BLaER1 (cell line): ENCODE measurements around the gene SLC35A5.
A peak's percentile ranks its signal among the peaks of the same experiment; 100 is the strongest.

ENCODE experiments used
- H3K27ac ChIP-seq: shearing (Covaris generic); formaldehyde crosslinking; 2 replicates; pipeline ENCODE4 v1.8.1; 2022
- H3K27me3 ChIP-seq: shearing (Covaris generic); formaldehyde crosslinking; 2 replicates; pipeline ENCODE4 v1.8.1; 2022
- H3K36me3 ChIP-seq: shearing (Covaris generic); formaldehyde crosslinking; 2 replicates; pipeline ENCODE4 v1.8.1; 2022
- H3K4me1 ChIP-seq: shearing (Covaris generic); formaldehyde crosslinking; 2 replicates; pipeline ENCODE4 v1.8.1; 2022
- H3K4me2 ChIP-seq: shearing (Covaris generic); formaldehyde crosslinking; 2 replicates; pipeline ENCODE4 v1.8.1; 2022
- H3K4me3 ChIP-seq: shearing (Covaris generic); formaldehyde crosslinking; 2 replicates; pipeline ENCODE4 v1.8.1; 2022
- H3K9ac ChIP-seq: shearing (Covaris generic); formaldehyde crosslinking; 2 replicates; pipeline ENCODE4 v1.8.1; 2022
- H3K9me3 ChIP-seq: shearing (Covaris generic); formaldehyde crosslinking; 2 replicates; pipeline ENCODE4 v1.8.1; 2022
- H4K20me1 ChIP-seq: shearing (Covaris generic); formaldehyde crosslinking; 2 replicates; pipeline ENCODE4 v1.8.1; 2022
- Cebpa-rat ChIP-seq: shearing (Covaris generic); IDR thresholded peaks from 2 replicates; pipeline ENCODE4 v1.8.1; 2022

Gene SLC35A5

GRCh38 chr3:112569265-112569664 lies 7.4 kb downstream of the SLC35A5 start:
- H3K27ac ChIP-seq, result no peak overlapping the region
- no peak overlapping the region for H3K9ac ChIP-seq
- no peak overlapping the region for H3K4me3 ChIP-seq
- no peaks in the 10 kb centered on the region for H3K9me3 ChIP-seq
- H3K4me1 ChIP-seq, result no peaks in the 10 kb centered on the region
- TF ChIP-seq Cebpa-rat, result no peak
- peaks cover 64% of the 10 kb centered on the region for H3K36me3 ChIP-seq
- H3K27me3 ChIP-seq, result no peaks in the 10 kb centered on the region
- H3K4me2 ChIP-seq, result no peak overlapping the region
- H4K20me1 ChIP-seq, result no peaks in the 10 kb centered on the region

- no peak for TF ChIP-seq Cebpa-rat
- Histone ChIP-seq H3K4me2 (no peak overlapping the region), H3K27me3 (no peaks in the 10 kb centered on the region), H3K9ac (no peak overlapping the region), H3K9me3 (no peaks in the 10 kb centered on the region), H3K4me1 (no peaks in the 10 kb centered on the region), H4K20me1 (no peaks in the 10 kb centered on the region), H3K36me3 (peaks cover 49% of the 10 kb centered on the region), H3K4me3 (no peak overlapping the region), H3K27ac (no peak overlapping the region)
Measured at GRCh38 chr3:112572701-112573100, 10.9 kb downstream of the SLC35A5 start.

DNA sequence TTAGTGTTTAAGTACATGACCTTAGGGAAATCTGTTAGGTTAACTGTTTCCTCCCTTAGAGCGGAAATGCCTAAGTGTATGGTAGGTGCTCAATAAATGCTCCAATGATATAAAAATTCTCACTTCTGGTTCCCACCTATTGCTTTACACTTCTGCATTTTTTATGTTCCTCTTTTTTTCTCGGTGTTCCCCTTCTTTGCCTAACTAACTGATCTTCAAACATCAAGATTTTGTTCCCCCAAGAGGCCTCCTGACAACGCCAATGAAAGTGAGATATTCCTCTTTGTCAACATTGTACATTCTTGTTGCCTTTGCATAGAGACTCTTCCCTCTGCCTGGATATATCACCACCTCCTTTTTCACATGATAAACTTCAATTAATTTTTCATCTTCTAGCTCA lies 17.4 kb downstream of the SLC35A5 start:
- Histone ChIP-seq H3K4me1 (no peaks in the 10 kb centered on the region; the same call in 1 of the 2 replicates), H4K20me1 (no peaks in the 10 kb centered on the region), H3K9ac (no peak overlapping the region), H3K36me3 (peaks cover 33% of the 10 kb centered on the region), H3K4me2 (no peak overlapping the region), H3K4me3 (no peak overlapping the region), H3K27ac (no peak overlapping the region), H3K27me3 (no peaks in the 10 kb centered on the region), H3K9me3 (no peaks in the 10 kb centered on the region)
- no peak for TF ChIP-seq Cebpa-rat

DNA sequence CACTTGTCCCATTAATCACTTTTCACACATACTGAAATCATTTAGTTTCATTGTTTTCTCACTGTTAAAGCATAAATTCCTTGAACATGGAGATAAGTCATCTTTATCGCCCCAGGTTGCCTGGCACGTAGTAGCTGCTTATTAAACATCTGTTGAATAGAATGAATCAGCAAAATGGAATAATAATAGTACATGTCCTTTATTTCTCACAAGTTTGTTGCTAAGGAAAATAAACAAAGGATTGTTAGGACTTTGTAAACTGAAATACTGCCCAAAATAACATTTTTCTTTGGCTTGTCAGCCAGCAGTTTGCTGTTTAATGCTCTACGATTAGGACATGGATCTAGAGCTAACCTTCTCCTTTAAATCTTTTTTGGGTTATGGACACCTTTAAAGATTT lies 17.9 kb downstream of the SLC35A5 start:
- TF ChIP-seq Cebpa-rat, result no peak
- Histone ChIP-seq H3K9me3 (no peaks in the 10 kb centered on the region), H3K4me2 (no peak overlapping the region), H3K9ac (no peak overlapping the region), H3K4me3 (no peak overlapping the region), H4K20me1 (no peaks in the 10 kb centered on the region), H3K36me3 (peaks cover 38% of the 10 kb centered on the region), H3K27me3 (no peaks in the 10 kb centered on the region), H3K27ac (no peak overlapping the region), H3K4me1 (no peaks in the 10 kb centered on the region; the same call in 1 of the 2 replicates)

- TF ChIP-seq Cebpa-rat, result no peak
- H3K4me2 ChIP-seq, result no peak overlapping the region
- no peaks in the 10 kb centered on the region for H3K27me3 ChIP-seq
- H3K27ac ChIP-seq, result no peak overlapping the region
- H4K20me1 ChIP-seq, result no peaks in the 10 kb centered on the region
- H3K4me3 ChIP-seq, result no peak overlapping the region
- peaks cover 15% of the 10 kb centered on the region for H3K4me1 ChIP-seq
- no peak overlapping the region for H3K9ac ChIP-seq
- H3K9me3 ChIP-seq, result no peaks in the 10 kb centered on the region
- H3K36me3 ChIP-seq, result peaks cover 41% of the 10 kb centered on the region
Measured at GRCh38 chr3:112582244-112582874, 20.5 kb downstream of the SLC35A5 start.

GRCh38 chr3:112583105-112583504 lies 21.3 kb downstream of the SLC35A5 start:
- Histone ChIP-seq H3K9me3 (no peaks in the 10 kb centered on the region), H3K4me2 (no peak overlapping the region), H3K4me3 (no peak overlapping the region), H3K27ac (no peak overlapping the region), H4K20me1 (no peaks in the 10 kb centered on the region), H3K36me3 (peaks cover 41% of the 10 kb centered on the region), H3K27me3 (no peaks in the 10 kb centered on the region), H3K9ac (no peak overlapping the region), H3K4me1 (peaks cover 15% of the 10 kb centered on the region)
- TF ChIP-seq Cebpa-rat, result no peak

GRCh38 chr3:112585782-112586181 lies 23.9 kb downstream of the SLC35A5 start:
- H3K36me3 ChIP-seq, result peaks cover 36% of the 10 kb centered on the region
- no peaks in the 10 kb centered on the region for H3K27me3 ChIP-seq
- no peak overlapping the region for H3K4me3 ChIP-seq
- no peak for TF ChIP-seq Cebpa-rat
- peak overlapping the region; percentile 47 for H3K4me2 ChIP-seq
- no peak overlapping the region for H3K9ac ChIP-seq
- no peaks in the 10 kb centered on the region for H3K9me3 ChIP-seq
- no peak overlapping the region for H3K27ac ChIP-seq
- H3K4me1 ChIP-seq, result peaks cover 15% of the 10 kb centered on the region
- H4K20me1 ChIP-seq, result no peaks in the 10 kb centered on the region

DNA sequence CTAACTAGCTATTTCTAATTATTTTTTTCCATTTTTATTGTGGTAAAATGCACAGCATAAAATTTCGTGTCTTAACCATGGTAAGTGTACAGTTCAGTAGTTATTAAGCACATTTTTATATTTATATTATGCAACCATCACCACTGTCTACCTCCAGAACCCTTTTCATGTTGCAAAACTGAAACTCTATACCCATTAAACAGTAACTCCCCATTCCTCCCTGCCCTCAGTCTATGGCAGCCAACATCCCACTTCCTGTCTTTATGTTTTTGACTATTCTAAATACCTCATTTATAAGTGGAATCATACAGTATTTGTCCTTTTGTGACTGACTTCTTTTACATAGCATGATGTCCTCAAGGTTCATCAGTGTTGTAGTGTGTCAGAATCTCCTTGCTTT lies 25.5 kb downstream of the SLC35A5 start:
- no peak overlapping the region for H3K4me3 ChIP-seq
- no peaks in the 10 kb centered on the region for H3K9me3 ChIP-seq
- no peak overlapping the region for H3K9ac ChIP-seq
- no peak overlapping the region for H3K27ac ChIP-seq
- H3K4me1 ChIP-seq, result peaks cover 15% of the 10 kb centered on the region
- no peak for TF ChIP-seq Cebpa-rat
- H3K36me3 ChIP-seq, result peaks cover 26% of the 10 kb centered on the region
- H3K4me2 ChIP-seq, result no peak overlapping the region
- H4K20me1 ChIP-seq, result no peaks in the 10 kb centered on the region
- H3K27me3 ChIP-seq, result no peaks in the 10 kb centered on the region

- no peak overlapping the region for H3K4me3 ChIP-seq
- H3K27ac ChIP-seq, result no peak overlapping the region
Measured at GRCh38 chr3:112593258-112593657, 31.4 kb downstream of the SLC35A5 start.

GRCh38 chr3:112594856-112595255 lies 33.0 kb downstream of the SLC35A5 start:
- Histone ChIP-seq H3K27ac (no peak overlapping the region), H3K36me3 (peaks cover 7% of the 10 kb centered on the region; the same call in 1 of the 2 replicates), H3K4me1 (no peaks in the 10 kb centered on the region), H3K4me2 (no peak overlapping the region), H3K9me3 (peaks cover 6% of the 10 kb centered on the region; the same call in 1 of the 2 replicates), H3K9ac (no peak overlapping the region), H4K20me1 (no peaks in the 10 kb centered on the region), H3K27me3 (no peaks in the 10 kb centered on the region), H3K4me3 (no peak overlapping the region)
- no peak for TF ChIP-seq Cebpa-rat

More at GRCh38 chr3:112593258-112593657, 31.4 kb downstream of the SLC35A5 start:
- no peak for TF ChIP-seq Cebpa-rat
- peaks cover 7% of the 10 kb centered on the region; the same call in 1 of the 2 replicates for H3K36me3 ChIP-seq
- H3K4me1 ChIP-seq, result no peaks in the 10 kb centered on the region
- H4K20me1 ChIP-seq, result no peaks in the 10 kb centered on the region
- H3K9me3 ChIP-seq, result peaks cover 6% of the 10 kb centered on the region; the same call in 1 of the 2 replicates
- H3K9ac ChIP-seq, result no peak overlapping the region
- no peak overlapping the region for H3K4me2 ChIP-seq
- no peaks in the 10 kb centered on the region for H3K27me3 ChIP-seq
